ENCODE results near the gene MAP2K5. TPM values are rescaled to one million over a fixed set of nuclear protein-coding genes. Genes with fewer than 3 reads are reported as not detected.

The MAP2K5 gene
- total RNA-seq, 1 donor from 2014 or later: 25.5 TPM

DNA sequence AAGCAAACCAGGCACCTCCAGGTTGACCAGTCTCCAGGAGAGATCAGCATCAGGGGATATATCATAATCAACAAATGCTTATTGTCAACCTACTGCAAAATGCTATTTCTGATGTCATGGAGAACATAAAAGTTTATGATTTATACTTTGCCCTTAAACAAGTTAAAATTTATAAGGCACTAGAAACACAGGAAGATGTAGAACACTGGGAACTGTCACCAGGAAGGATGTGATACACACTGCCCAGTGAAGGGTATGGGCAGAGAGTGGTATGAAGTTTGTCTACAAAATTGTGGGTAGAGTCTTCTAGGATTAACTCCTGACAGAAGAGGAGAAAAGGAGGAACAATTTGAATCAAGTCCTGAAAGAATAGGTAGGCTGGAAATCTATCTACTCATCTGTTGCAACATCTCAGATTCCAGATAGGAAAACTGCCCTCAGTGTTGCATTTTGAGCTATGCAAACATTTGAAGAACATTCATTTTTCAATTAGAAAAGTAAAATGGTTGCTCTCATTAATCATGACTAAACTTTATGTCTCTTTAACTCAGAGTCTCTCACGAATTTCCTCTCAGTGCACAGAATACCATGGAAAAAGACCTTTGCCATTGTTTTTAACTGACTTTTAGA is 176.9 kb downstream of the MAP2K5 start:
- Histone ChIP-seq H3K9me3 (no peaks in the 10 kb centered on the region), H3K27me3 (ENCODE audit: low read depth) (no peaks in the 10 kb centered on the region), H3K27ac (no peak overlapping the region), H3K4me1 (no peaks in the 10 kb centered on the region), H3K36me3 (no peaks in the 10 kb centered on the region), H3K4me3 (no peak overlapping the region)
- intact Hi-C loops (cut with DNase I): no loop called here
- TF ChIP-seq, protein P1, sequence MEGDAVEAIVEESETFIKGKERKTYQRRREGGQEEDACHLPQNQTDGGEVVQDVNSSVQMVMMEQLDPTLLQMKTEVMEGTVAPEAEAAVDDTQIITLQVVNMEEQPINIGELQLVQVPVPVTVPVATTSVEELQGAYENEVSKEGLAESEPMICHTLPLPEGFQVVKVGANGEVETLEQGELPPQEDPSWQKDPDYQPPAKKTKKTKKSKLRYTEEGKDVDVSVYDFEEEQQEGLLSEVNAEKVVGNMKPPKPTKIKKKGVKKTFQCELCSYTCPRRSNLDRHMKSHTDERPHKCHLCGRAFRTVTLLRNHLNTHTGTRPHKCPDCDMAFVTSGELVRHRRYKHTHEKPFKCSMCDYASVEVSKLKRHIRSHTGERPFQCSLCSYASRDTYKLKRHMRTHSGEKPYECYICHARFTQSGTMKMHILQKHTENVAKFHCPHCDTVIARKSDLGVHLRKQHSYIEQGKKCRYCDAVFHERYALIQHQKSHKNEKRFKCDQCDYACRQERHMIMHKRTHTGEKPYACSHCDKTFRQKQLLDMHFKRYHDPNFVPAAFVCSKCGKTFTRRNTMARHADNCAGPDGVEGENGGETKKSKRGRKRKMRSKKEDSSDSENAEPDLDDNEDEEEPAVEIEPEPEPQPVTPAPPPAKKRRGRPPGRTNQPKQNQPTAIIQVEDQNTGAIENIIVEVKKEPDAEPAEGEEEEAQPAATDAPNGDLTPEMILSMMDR (IDR thresholded peaks at IDR 0.05): no peak
- DNase-seq: no peak
- ATAC-seq: no peak

DNA sequence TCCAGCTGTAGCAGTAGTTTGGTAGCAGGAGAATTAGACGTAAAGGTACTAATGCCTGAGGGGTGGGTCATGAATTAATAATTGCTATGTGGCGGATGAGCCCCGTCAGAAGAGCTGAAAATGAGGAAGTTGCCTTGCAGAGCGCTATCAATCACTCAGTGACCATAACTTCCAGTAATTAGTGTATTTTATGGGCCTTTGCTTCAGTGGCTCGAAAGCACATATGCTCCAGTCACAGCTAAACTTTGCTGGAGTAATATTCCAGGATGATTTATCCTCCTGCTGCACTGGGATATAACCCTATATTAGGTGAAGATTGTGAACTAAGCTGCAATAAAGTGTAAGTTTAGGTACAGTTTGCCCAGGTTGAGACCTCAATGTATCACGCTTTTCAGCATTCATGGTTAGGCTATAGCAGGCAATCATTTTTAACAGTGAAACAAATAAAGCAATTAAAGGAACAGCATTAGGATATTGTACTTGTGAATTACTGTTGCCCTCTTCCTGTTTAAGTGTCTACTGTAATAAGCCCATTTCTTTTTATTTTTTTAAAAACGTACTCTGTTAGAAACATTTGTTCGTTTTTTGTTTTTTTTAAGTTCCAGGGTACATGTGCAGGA is 178.2 kb downstream of the MAP2K5 start:
- no peaks in the 10 kb centered on the region for H3K4me1 ChIP-seq
- TF ChIP-seq, protein P1 (IDR thresholded peaks at IDR 0.05): no peak
- no peak overlapping the region for H3K4me3 ChIP-seq
- intact Hi-C loops (cut with DNase I): no loop called here
- H3K36me3 ChIP-seq: no peaks in the 10 kb centered on the region
- no peaks in the 10 kb centered on the region for H3K9me3 ChIP-seq
- no peak for ATAC-seq
- no peak overlapping the region for H3K27ac ChIP-seq
- H3K27me3 ChIP-seq (ENCODE audit: low read depth): no peaks in the 10 kb centered on the region
- DNase-seq: no peak

GRCh38 chr15:67722030-67722817 is 179.7 kb downstream of the MAP2K5 start:
- Histone ChIP-seq H3K36me3 (no peaks in the 10 kb centered on the region), H3K9me3 (no peaks in the 10 kb centered on the region), H3K4me3 (no peak overlapping the region), H3K27ac (no peak overlapping the region), H3K4me1 (no peaks in the 10 kb centered on the region), H3K27me3 (ENCODE audit: low read depth) (no peaks in the 10 kb centered on the region)
- TF ChIP-seq, protein P1 (IDR thresholded peaks at IDR 0.05): no peak
- ATAC-seq: no peak
- intact Hi-C loops (cut with DNase I): no loop called here
- DNase-seq: no peak

GRCh38 chr15:67723294-67724024 is 181.0 kb downstream of the MAP2K5 start:
- Histone ChIP-seq H3K4me1 (no peaks in the 10 kb centered on the region), H3K9me3 (no peaks in the 10 kb centered on the region), H3K4me3 (no peak overlapping the region), H3K36me3 (no peaks in the 10 kb centered on the region), H3K27me3 (ENCODE audit: low read depth) (no peaks in the 10 kb centered on the region), H3K27ac (no peak overlapping the region)
- DNase-seq (no peak), ATAC-seq (no peak)
- intact Hi-C loops (cut with DNase I): no loop called here
- TF ChIP-seq, protein P1 (IDR thresholded peaks at IDR 0.05): no peak

DNA sequence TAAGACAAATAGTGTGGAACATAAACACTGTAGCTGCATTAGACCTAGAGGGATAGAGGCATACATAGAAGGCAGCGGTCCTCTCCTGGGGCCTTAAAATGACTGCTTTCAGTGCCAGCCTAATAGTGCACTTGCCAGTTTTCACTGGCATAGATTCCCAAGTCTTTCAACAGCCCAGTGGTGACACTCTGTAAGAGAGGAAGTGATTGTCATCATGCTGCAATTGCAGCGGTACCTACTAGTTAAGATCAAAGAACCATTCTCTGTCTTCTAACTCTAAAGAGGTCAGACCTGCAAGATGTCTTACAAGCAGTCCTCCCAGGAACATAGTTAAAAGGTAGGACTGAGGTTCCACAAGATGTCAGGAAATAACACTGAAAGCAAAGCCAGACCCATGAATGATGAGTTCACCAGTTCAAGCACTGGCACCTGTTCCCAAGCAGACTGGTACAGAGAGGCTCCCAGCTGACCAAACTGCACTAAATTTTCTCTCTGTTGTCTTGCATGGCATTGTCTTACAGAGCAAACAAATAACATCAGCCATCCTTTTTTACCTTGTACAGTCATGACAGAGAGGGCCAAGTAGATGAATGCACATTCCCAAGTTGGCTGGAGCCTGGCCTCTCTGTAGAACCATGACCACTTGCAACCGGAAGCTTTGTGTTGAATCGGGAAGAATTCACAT is 182.3 kb downstream of the MAP2K5 start:
- DNase-seq (no peak), ATAC-seq (no peak)
- H3K9me3 ChIP-seq: no peaks in the 10 kb centered on the region
- intact Hi-C loops (cut with DNase I): no loop called here
- TF ChIP-seq, protein P1 (IDR thresholded peaks at IDR 0.05): no peak
- H3K27ac ChIP-seq: no peak overlapping the region
- no peak overlapping the region for H3K4me3 ChIP-seq
- H3K4me1 ChIP-seq: no peaks in the 10 kb centered on the region
- H3K36me3 ChIP-seq: no peaks in the 10 kb centered on the region
- H3K27me3 ChIP-seq (ENCODE audit: low read depth): no peaks in the 10 kb centered on the region
